Muscle layer of duodenum (tissue), 2 donors: ENCODE data around the gene URB1.
"Not testable (repeated sequence)": the region's sequence is repeated elsewhere in the genome, so short reads cannot be mapped to it uniquely, and the experiment has no call there.

Experiments
- H3K27ac ChIP-seq: one replicate; pipeline ENCODE4 v1.7.0; 2013; ENCODE audit warnings: mild to moderate bottlenecking, low read length
- H3K27me3 ChIP-seq: one replicate; pipeline ENCODE4 v1.7.0; 2013; ENCODE audit warnings: low read depth, mild to moderate bottlenecking, control low read depth, low read length
- H3K36me3 ChIP-seq, 2 donors: one replicate each; pipeline ENCODE4 v1.7.0; 2013; ENCODE audit warnings: low read length in 2 of 2, control low read depth in 1 of 2, mild to moderate bottlenecking in 1 of 2; ENCODE audit not compliant: insufficient read depth in 2 of 2, control insufficient read depth in 1 of 2
- H3K4me1 ChIP-seq, 2 donors: one replicate each; pipeline ENCODE4 v1.7.0; 2013; ENCODE audit warnings: low read length in 2 of 2, mild to moderate bottlenecking in 2 of 2, control low read depth in 1 of 2, moderate library complexity in 1 of 2; ENCODE audit not compliant: insufficient read depth in 2 of 2, control insufficient read depth in 1 of 2
- H3K4me3 ChIP-seq, 2 donors: one replicate each; pipeline ENCODE4 v1.7.0; 2013; ENCODE audit warnings: low read length in 2 of 2, low read depth in 1 of 2, mild to moderate bottlenecking in 1 of 2
- H3K9me3 ChIP-seq, 2 donors: one replicate each; pipeline ENCODE4 v1.7.0; 2013; ENCODE audit warnings: low read length in 2 of 2, control low read depth in 1 of 2, mild to moderate bottlenecking in 1 of 2; ENCODE audit not compliant: control insufficient read depth in 1 of 2
- donor health status: healthy.

Gene URB1

GRCh38 chr21:32276671-32277070 is 116.1 kb downstream of the URB1 start:
- Histone ChIP-seq H3K27ac (no peak overlapping the region), H3K36me3 (peaks cover 0 to 3% of the 10 kb centered on the region in 2 donors)

GRCh38 chr21:32270748-32271147 is 122.1 kb downstream of the URB1 start:
- H3K27me3 ChIP-seq: no peaks in the 10 kb centered on the region
- no peak overlapping the region for H3K27ac ChIP-seq
- H3K9me3 ChIP-seq: no peaks in the 10 kb centered on the region
- H3K4me3 ChIP-seq: no peak overlapping the region
- no peaks in the 10 kb centered on the region for H3K4me1 ChIP-seq
- H3K36me3 ChIP-seq: peaks cover 6 to 22% of the 10 kb centered on the region in 2 donors

More at GRCh38 chr21:32276671-32277070, 116.1 kb downstream of the URB1 start:
- Histone ChIP-seq H3K9me3 (no peaks in the 10 kb centered on the region), H3K4me1 (peaks cover 14 to 20% of the 10 kb centered on the region in 2 donors), H3K27me3 (no peaks in the 10 kb centered on the region), H3K4me3 (no peak overlapping the region)

GRCh38 chr21:32265321-32265720 is 127.5 kb downstream of the URB1 start:
- H3K27ac ChIP-seq, H3K4me3 ChIP-seq, H3K9me3 ChIP-seq, H3K27me3 ChIP-seq, H3K4me1 ChIP-seq: not testable (repeated sequence)
- H3K36me3 ChIP-seq: peaks cover 6 to 13% of the 10 kb centered on the region in 2 donors

- Histone ChIP-seq H3K36me3 (peaks cover 0 to 4% of the 10 kb centered on the region in 2 donors), H3K9me3 (no peaks in the 10 kb centered on the region), H3K27ac (no peak overlapping the region), H3K4me3 (no peak overlapping the region), H3K4me1 (peaks cover 0 to 12% of the 10 kb centered on the region in 2 donors), H3K27me3 (no peaks in the 10 kb centered on the region)
Measured at GRCh38 chr21:32261929-32262328, 130.9 kb downstream of the URB1 start.
